Astrocyte (in vitro differentiated cells and primary cell): ENCODE results near the gene SUSD6. TPM values are rescaled to one million over a fixed set of nuclear protein-coding genes. Genes with fewer than 3 reads are reported as not detected.

Source experiments
- DNase-seq: peaks from one replicate; pipeline ENCODE4 v3.0.0-alpha.2; 2010; ENCODE audit warnings: low read depth
- FAIRE-seq: peaks from 2 replicates; lab custom pipeline; 2011; peaks lifted over from hg19 to GRCh38; lab: Jason Lieb, UNC
- H2AFZ ChIP-seq: 2 replicates; pipeline ENCODE4 v1.6.0; 2012; ENCODE audit warnings: low read depth, low read length, inconsistent platforms
- H3K27ac ChIP-seq: 2 replicates; pipeline ENCODE4 v1.5.1; 2011; ENCODE audit warnings: low read depth, low read length, inconsistent platforms
- H3K27me3 ChIP-seq: 2 replicates; pipeline ENCODE4 v1.6.0; 2011; ENCODE audit warnings: low read length, inconsistent platforms; ENCODE audit not compliant: insufficient read depth
- H3K36me3 ChIP-seq: 2 replicates; pipeline ENCODE4 v1.5.1; 2011; ENCODE audit warnings: low read length, inconsistent platforms; ENCODE audit not compliant: insufficient read depth
- H3K4me1 ChIP-seq: 2 replicates; pipeline ENCODE4 v1.5.1; 2011; ENCODE audit warnings: low read length, inconsistent platforms; ENCODE audit not compliant: insufficient read depth
- H3K4me2 ChIP-seq: 2 replicates; pipeline ENCODE4 v1.6.0; 2012; ENCODE audit warnings: low read length, inconsistent platforms
- H3K4me3 ChIP-seq: 2 replicates; pipeline ENCODE4 v1.5.1; 2011; ENCODE audit warnings: low read depth, mild to moderate bottlenecking, low read length, inconsistent platforms; ENCODE audit not compliant: insufficient read depth
- H3K79me2 ChIP-seq: 2 replicates; pipeline ENCODE4 v1.6.0; 2012; ENCODE audit warnings: mild to moderate bottlenecking, low read length, inconsistent platforms; ENCODE audit not compliant: insufficient read depth
- H3K9ac ChIP-seq: 2 replicates; pipeline ENCODE4 v1.6.0; 2012; ENCODE audit warnings: mild to moderate bottlenecking, low read length, inconsistent platforms
- H3K9me3 ChIP-seq: 2 replicates; pipeline ENCODE4 v1.5.1; 2012; ENCODE audit warnings: low read depth, mild to moderate bottlenecking, low read length, inconsistent platforms; ENCODE audit not compliant: insufficient read depth
- H4K20me1 ChIP-seq: 2 replicates; pipeline ENCODE4 v1.6.0; 2012; ENCODE audit warnings: low read length, inconsistent platforms; ENCODE audit not compliant: insufficient read depth
- H3K27ac Mint-ChIP-seq: one replicate; pipeline ENCODE4 v1.8.0; 2021; ENCODE audit warnings: mild to moderate bottlenecking, mixed read lengths; ENCODE audit not compliant: unreplicated experiment
- H3K27me3 Mint-ChIP-seq: one replicate; pipeline ENCODE4 v1.8.0; 2021; ENCODE audit warnings: low read depth, mixed read lengths; ENCODE audit not compliant: unreplicated experiment
- H3K36me3 Mint-ChIP-seq: one replicate; pipeline ENCODE4 v1.8.0; 2021; ENCODE audit warnings: low read depth, mixed read lengths; ENCODE audit not compliant: unreplicated experiment
- H3K4me1 Mint-ChIP-seq: one replicate; pipeline ENCODE4 v1.8.0; 2021; ENCODE audit warnings: low read depth, mixed read lengths; ENCODE audit not compliant: unreplicated experiment
- H3K4me3 Mint-ChIP-seq: one replicate; pipeline ENCODE4 v1.8.0; 2021; ENCODE audit warnings: mild to moderate bottlenecking, moderate library complexity, mixed read lengths; ENCODE audit not compliant: unreplicated experiment
- H3K9me3 Mint-ChIP-seq: one replicate; pipeline ENCODE4 v1.8.0; 2021; ENCODE audit warnings: mild to moderate bottlenecking, mixed read lengths; ENCODE audit not compliant: unreplicated experiment
- CTCF ChIP-seq: IDR thresholded peaks from 2 replicates; pipeline ENCODE4 v1.5.1; 2011; ENCODE audit warnings: low read depth, mild to moderate bottlenecking, inconsistent platforms, low read length, moderate library complexity; ENCODE audit not compliant: insufficient read depth
- EZH2 ChIP-seq: IDR thresholded peaks from 2 replicates; pipeline ENCODE4 v1.6.1; 2012; ENCODE audit warnings: mild to moderate bottlenecking, low read length, inconsistent platforms; ENCODE audit not compliant: insufficient read depth
- total RNA-seq: library from RNA; stranded (reverse); gene quantifications from 2 replicates; pipeline ENCODE4 v1.2.1, GENCODE V29; 2021

The SUSD6 gene
- total RNA-seq, 1 donor from 2014 or later = 25.6 TPM

- no peaks in the 10 kb centered on the region for H4K20me1 ChIP-seq
- H3K27ac ChIP-seq = no peak overlapping the region
- Mint-ChIP-seq H3K27ac (no peak overlapping the region), H3K9me3 (peaks cover 2% of the 10 kb centered on the region), H3K4me3 (no peak overlapping the region), H3K4me1 (no peaks in the 10 kb centered on the region), H3K36me3 (peaks cover 2% of the 10 kb centered on the region), H3K27me3 (peaks cover 80% of the 10 kb centered on the region)
- DNase-seq (no peak), FAIRE-seq (no peak)
- H3K4me2 ChIP-seq = no peak overlapping the region
- TF ChIP-seq EZH2 = no peak
- no peak for TF ChIP-seq CTCF
- no peaks in the 10 kb centered on the region for H3K79me2 ChIP-seq
- no peaks in the 10 kb centered on the region for H3K9me3 ChIP-seq
- H3K9ac ChIP-seq = no peak overlapping the region
- H3K27me3 ChIP-seq = peaks cover 72% of the 10 kb centered on the region
- H3K4me1 ChIP-seq = no peaks in the 10 kb centered on the region
- H3K36me3 ChIP-seq = no peaks in the 10 kb centered on the region
- no peak overlapping the region for H3K4me3 ChIP-seq
- H2AFZ ChIP-seq = no peak overlapping the region
Measured at GRCh38 chr14:69567563-69567962, 43.8 kb upstream of the SUSD6 start.

- FAIRE-seq (no peak), DNase-seq (no peak)
- H3K4me1 Mint-ChIP-seq = peaks cover 3% of the 10 kb centered on the region
- H4K20me1 ChIP-seq = no peaks in the 10 kb centered on the region
- no peak overlapping the region for H3K27ac Mint-ChIP-seq
- H3K27ac ChIP-seq = no peak overlapping the region
- TF ChIP-seq EZH2 (no peak), CTCF (no peak)
- H2AFZ ChIP-seq = no peak overlapping the region
- no peaks in the 10 kb centered on the region for H3K9me3 ChIP-seq
- no peak overlapping the region for H3K4me3 Mint-ChIP-seq
- peaks cover 74% of the 10 kb centered on the region for H3K27me3 ChIP-seq
- peaks cover 2% of the 10 kb centered on the region for H3K9me3 Mint-ChIP-seq
- peaks cover 2% of the 10 kb centered on the region for H3K36me3 Mint-ChIP-seq
- H3K4me1 ChIP-seq = peaks cover 3% of the 10 kb centered on the region
- no peak overlapping the region for H3K4me2 ChIP-seq
- no peaks in the 10 kb centered on the region for H3K36me3 ChIP-seq
- H3K27me3 Mint-ChIP-seq = peaks cover 75% of the 10 kb centered on the region
- no peaks in the 10 kb centered on the region for H3K79me2 ChIP-seq
- H3K4me3 ChIP-seq = no peak overlapping the region
- H3K9ac ChIP-seq = no peak overlapping the region
Measured at GRCh38 chr14:69569859-69570258, 41.5 kb upstream of the SUSD6 start.

GRCh38 chr14:69570836-69571330 is 40.5 kb upstream of the SUSD6 start:
- Mint-ChIP-seq H3K4me1 (peaks cover 3% of the 10 kb centered on the region), H3K27me3 (peaks cover 70% of the 10 kb centered on the region), H3K9me3 (peaks cover 2% of the 10 kb centered on the region), H3K36me3 (peaks cover 2% of the 10 kb centered on the region), H3K4me3 (no peak overlapping the region), H3K27ac (no peak overlapping the region)
- Histone ChIP-seq H3K36me3 (no peaks in the 10 kb centered on the region), H3K9ac (no peak overlapping the region), H3K9me3 (no peaks in the 10 kb centered on the region), H3K27ac (no peak overlapping the region), H2AFZ (no peak overlapping the region), H4K20me1 (no peaks in the 10 kb centered on the region), H3K27me3 (peaks cover 67% of the 10 kb centered on the region), H3K4me3 (no peak overlapping the region), H3K79me2 (no peaks in the 10 kb centered on the region), H3K4me1 (peaks cover 3% of the 10 kb centered on the region), H3K4me2 (no peak overlapping the region)
- no peak for DNase-seq
- FAIRE-seq = no peak
- no peak for TF ChIP-seq CTCF
- TF ChIP-seq EZH2 = no peak
